Stimulated activated CD4-positive, alpha-beta T cell treated with anti-CD3 and anti-CD28 coated beads, Interleukin-1b, Interleukin-23, amount 100 ng/mL, for 4 hours (primary cell): Measurements from ENCODE around the gene PTPRG.

Experiments
- DNase-seq, 2 donors: peaks; one replicate each; pipeline ENCODE4 v3.0.0-alpha.2; 2020; ENCODE audit warnings: low read depth in 2 of 2

Gene PTPRG

GRCh38 chr3:62335196-62335595 lies 773.8 kb downstream of the PTPRG start:
- no peak for DNase-seq

GRCh38 chr3:62343755-62344154 lies 782.4 kb downstream of the PTPRG start:
- DNase-seq: no peak
